ENCODE data around the gene SIX2. TPM values are rescaled to one million over a fixed set of nuclear protein-coding genes. Genes with fewer than 3 reads are reported as not detected.
A peak's percentile ranks its signal among the peaks of the same experiment; 100 is the strongest.

The SIX2 gene
- total and polyA plus RNA-seq, 8 donors, result 2.8 to 6.2 (median 3.6) TPM

- Histone ChIP-seq H3K4me3 (no peak overlapping the region), H3K27me3 (peaks cover 0 to 3% (median 0%) of the 10 kb centered on the region in 4 donors), H3K27ac (no peak overlapping the region), H3K36me3 (no peaks in the 10 kb centered on the region), H3K9me3 (no peaks in the 10 kb centered on the region), H3K4me1 (no peaks in the 10 kb centered on the region)
- ATAC-seq, result no peak
- no peak for TF ChIP-seq CTCF (IDR thresholded peaks at IDR 0.05)
- DNase-seq, result no peak
- 73 to 83% methylated on average over 6 of the region's 6 CpGs for WGBS, 2 donors
- intact Hi-C loops (cut with DNase I), result no loop called here
- FAIRE-seq, result no peak
Measured at GRCh38 chr2:44967056-44967455, 42.2 kb downstream of the SIX2 start.

- no peak for DNase-seq
- Histone ChIP-seq H3K27ac (no peak overlapping the region), H3K27me3 (peaks cover 0 to 3% (median 0%) of the 10 kb centered on the region in 4 donors), H3K4me1 (no peaks in the 10 kb centered on the region), H3K36me3 (no peaks in the 10 kb centered on the region), H3K9me3 (no peaks in the 10 kb centered on the region), H3K4me3 (no peak overlapping the region)
- peak in 1 of 4 donors; percentile 50 for ATAC-seq
- no peak for TF ChIP-seq CTCF (IDR thresholded peaks at IDR 0.05)
- intact Hi-C loops (cut with DNase I), result no loop called here
- FAIRE-seq, result no peak
- WGBS, 2 donors, result 91 to 96% methylated on average over 2 of the region's 2 CpGs
Measured at GRCh38 chr2:44965684-44966083, 43.6 kb downstream of the SIX2 start.

GRCh38 chr2:44964752-44965236, 44.5 kb downstream of the SIX2 start:
- Histone ChIP-seq H3K36me3 (no peaks in the 10 kb centered on the region), H3K4me1 (no peaks in the 10 kb centered on the region), H3K9me3 (no peaks in the 10 kb centered on the region), H3K4me3 (no peak overlapping the region), H3K27ac (no peak overlapping the region), H3K27me3 (peaks cover 0 to 3% (median 0%) of the 10 kb centered on the region in 4 donors)
- intact Hi-C loops (cut with DNase I), result no loop called here
- 19 to 23% methylated on average over 16 of the region's 16 CpGs for WGBS, 2 donors
- TF ChIP-seq CTCF (IDR thresholded peaks at IDR 0.05), result no peak
- peak; percentile 26 to 79 (median 58) for ATAC-seq
- DNase-seq, result peak in 2 of 6 donors; percentile 27 to 69
- no peak for FAIRE-seq

- ATAC-seq (no peak), DNase-seq (no peak), FAIRE-seq (no peak)
- intact Hi-C loops (cut with DNase I), result no loop called here
- H3K4me3 ChIP-seq, result no peak overlapping the region
- H3K9me3 ChIP-seq, result no peaks in the 10 kb centered on the region
- no peak for TF ChIP-seq CTCF (IDR thresholded peaks at IDR 0.05)
- no peak overlapping the region for H3K27ac ChIP-seq
- peaks cover 0 to 3% (median 0%) of the 10 kb centered on the region in 4 donors for H3K27me3 ChIP-seq
- H3K4me1 ChIP-seq, result no peaks in the 10 kb centered on the region
- 80 to 81% methylated on average over 5 of the region's 5 CpGs for WGBS, 2 donors
- no peaks in the 10 kb centered on the region for H3K36me3 ChIP-seq
Measured at GRCh38 chr2:44962176-44962695, 47.0 kb downstream of the SIX2 start.

- Histone ChIP-seq H3K9me3 (no peaks in the 10 kb centered on the region), H3K4me3 (no peak overlapping the region), H3K27ac (no peak overlapping the region), H3K27me3 (peaks cover 0 to 3% (median 0%) of the 10 kb centered on the region in 4 donors), H3K36me3 (no peaks in the 10 kb centered on the region), H3K4me1 (no peaks in the 10 kb centered on the region)
- no peak for TF ChIP-seq CTCF (IDR thresholded peaks at IDR 0.05)
- ATAC-seq (no peak), FAIRE-seq (no peak), DNase-seq (no peak)
- intact Hi-C loops (cut with DNase I), result no loop called here
- WGBS, 2 donors, result 78 to 85% methylated on average over 5 of the region's 5 CpGs
Measured at GRCh38 chr2:44960871-44961270, 48.4 kb downstream of the SIX2 start.
